Tibial artery (tissue), 4 donors: ENCODE results near the gene MPC1.

ENCODE experiments used
- DNase-seq, 2 donors: peaks; one replicate each; pipeline ENCODE4 v3.0.0-alpha.2; 2019
- H3K27ac ChIP-seq, 2 donors: fragments of 200-600 bp; sonication (generic) in 1 of 2; 1 replicate in 1 of 2; 2 replicates in 1 of 2; pipeline ENCODE4 v1.5.1; 2018 to 2019; ENCODE audit warnings: mild to moderate bottlenecking in 1 of 2
- H3K27me3 ChIP-seq, 2 donors: fragments of 200-600 bp; sonication (generic) in 1 of 2; one replicate each; pipeline versions ENCODE4 v1.5.1 to v1.6.0; 2016 to 2019
- H3K36me3 ChIP-seq, 3 donors: fragments of 200-600 bp; sonication (generic) in 2 of 3; one replicate each; pipeline ENCODE4 v1.5.1; 2016 to 2019; ENCODE audit warnings: mild to moderate bottlenecking in 2 of 3
- H3K4me1 ChIP-seq, 4 donors: fragments of 200-600 bp; sonication (generic) in 2 of 4; 1 replicate in 3 of 4; 2 replicates in 1 of 4; pipeline ENCODE4 v1.5.1; 2016 to 2019
- H3K4me3 ChIP-seq, 2 donors: fragments of 200-600 bp; sonication (generic) in 1 of 2; 1 replicate in 1 of 2; 2 replicates in 1 of 2; pipeline ENCODE4 v1.5.1; 2018 to 2019; ENCODE audit warnings: mild to moderate bottlenecking in 2 of 2
- H3K9me3 ChIP-seq, 3 donors: fragments of 200-600 bp; sonication (generic) in 1 of 3; one replicate each; pipeline ENCODE4 v1.5.1; 2016 to 2019
- intact Hi-C: fragments of 100-400 bp; cut with DNase I; formaldehyde crosslinking; loops from one replicate; pipeline ENCODE4 v1.15.0; 2023; ENCODE audit warnings: low total_unique reads
- TF ChIP-seq, protein P1 (sequence below), 2 experiments: fragments of 200-600 bp in 1 of 2; fragments of 450-650 bp in 1 of 2; IDR thresholded peaks; one replicate each; pipeline ENCODE4 v1.5.1; 2017 to 2019; ENCODE audit warnings: antibody characterized with exemption in 2 of 2, mild to moderate bottlenecking in 1 of 2, moderate library complexity in 1 of 2

MPC1 gene

DNA sequence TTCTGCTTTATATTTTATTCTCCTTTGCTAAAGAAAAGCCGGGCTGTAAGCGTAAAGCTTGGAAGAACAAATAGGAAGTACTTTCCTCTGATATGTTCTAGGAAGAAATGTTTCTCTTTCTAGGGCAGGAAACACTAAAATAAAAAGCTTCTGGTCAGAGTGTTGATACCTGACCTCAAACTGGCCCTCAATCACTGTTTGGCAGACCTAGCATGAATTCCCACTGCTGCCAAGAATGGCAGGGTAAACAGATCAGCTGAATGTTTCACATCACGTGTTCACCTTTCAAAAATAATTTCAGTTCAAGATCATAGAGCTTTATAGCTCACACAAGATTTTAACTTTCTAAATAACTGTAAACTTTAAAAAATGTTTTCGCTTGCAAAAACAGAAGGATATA lies 2.9 kb downstream of the MPC1 start:
- no peak for DNase-seq
- peaks cover 0 to 33% (median 20%) of the 10 kb centered on the region in 4 donors for H3K4me1 ChIP-seq
- intact Hi-C loops = loop anchor here (5.0 kb wide), 2 partner anchors 37 to 248 kb away; partner anchors contain the start of genes RPS6KA2 and SFT2D1

DNA sequence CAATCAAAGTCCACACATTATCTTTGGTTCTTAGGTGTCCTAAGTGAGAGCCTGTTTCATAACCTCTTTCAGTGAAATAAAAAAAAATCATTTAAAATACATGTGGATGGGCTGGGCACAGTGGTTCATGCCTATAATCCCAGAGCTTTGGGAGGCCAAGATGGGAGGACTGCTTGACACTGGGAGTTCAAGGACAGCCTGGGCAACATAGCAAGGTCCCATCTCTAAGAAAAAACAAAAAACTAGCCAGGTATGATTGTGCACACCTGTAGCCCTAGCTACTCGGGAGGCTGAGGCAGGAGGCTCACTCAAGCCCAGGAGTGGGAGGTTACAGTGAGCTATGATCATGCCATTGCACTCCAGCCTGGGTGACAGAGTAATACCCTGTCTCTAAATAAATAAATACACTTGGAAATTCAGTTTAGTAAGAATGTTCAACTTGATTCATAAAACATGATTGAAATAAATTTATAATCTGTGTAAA lies 3.6 kb downstream of the MPC1 start:
- TF ChIP-seq, protein P1, sequence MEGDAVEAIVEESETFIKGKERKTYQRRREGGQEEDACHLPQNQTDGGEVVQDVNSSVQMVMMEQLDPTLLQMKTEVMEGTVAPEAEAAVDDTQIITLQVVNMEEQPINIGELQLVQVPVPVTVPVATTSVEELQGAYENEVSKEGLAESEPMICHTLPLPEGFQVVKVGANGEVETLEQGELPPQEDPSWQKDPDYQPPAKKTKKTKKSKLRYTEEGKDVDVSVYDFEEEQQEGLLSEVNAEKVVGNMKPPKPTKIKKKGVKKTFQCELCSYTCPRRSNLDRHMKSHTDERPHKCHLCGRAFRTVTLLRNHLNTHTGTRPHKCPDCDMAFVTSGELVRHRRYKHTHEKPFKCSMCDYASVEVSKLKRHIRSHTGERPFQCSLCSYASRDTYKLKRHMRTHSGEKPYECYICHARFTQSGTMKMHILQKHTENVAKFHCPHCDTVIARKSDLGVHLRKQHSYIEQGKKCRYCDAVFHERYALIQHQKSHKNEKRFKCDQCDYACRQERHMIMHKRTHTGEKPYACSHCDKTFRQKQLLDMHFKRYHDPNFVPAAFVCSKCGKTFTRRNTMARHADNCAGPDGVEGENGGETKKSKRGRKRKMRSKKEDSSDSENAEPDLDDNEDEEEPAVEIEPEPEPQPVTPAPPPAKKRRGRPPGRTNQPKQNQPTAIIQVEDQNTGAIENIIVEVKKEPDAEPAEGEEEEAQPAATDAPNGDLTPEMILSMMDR (IDR thresholded peaks at IDR 0.05) = no peak
- DNase-seq = no peak

More for the DNA sequence above, 2.9 kb downstream of the MPC1 start:
- Histone ChIP-seq H3K9me3 (no peaks in the 10 kb centered on the region), H3K36me3 (no peaks in the 10 kb centered on the region), H3K4me3 (no peak overlapping the region), H3K27me3 (no peaks in the 10 kb centered on the region), H3K27ac (peak overlapping the region in 1 of 2 donors; percentile 12)
- TF ChIP-seq, protein P1 (IDR thresholded peaks at IDR 0.05) = no peak

DNA sequence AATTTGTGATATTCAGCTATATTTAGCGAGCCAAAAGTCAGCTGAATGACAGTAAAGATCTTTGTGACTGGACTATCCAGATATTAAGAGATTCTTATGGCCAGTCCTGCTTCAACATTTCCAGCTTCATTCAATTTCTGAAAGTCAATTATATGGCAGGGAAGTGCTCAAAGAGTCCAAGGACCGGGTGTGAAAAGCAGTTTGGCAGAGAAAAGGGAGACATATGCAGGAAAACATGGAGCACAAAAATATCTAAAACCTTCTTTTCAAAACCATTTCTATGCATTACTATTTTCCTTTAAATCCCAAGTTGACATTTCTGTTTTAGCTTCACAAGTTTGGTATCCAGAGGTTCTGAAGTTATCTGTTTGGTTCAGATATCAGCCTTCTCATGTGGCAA lies 5.0 kb downstream of the MPC1 start:
- intact Hi-C loops = no loop called here
- DNase-seq = no peak
- Histone ChIP-seq H3K9me3 (no peaks in the 10 kb centered on the region), H3K36me3 (no peaks in the 10 kb centered on the region), H3K27me3 (no peaks in the 10 kb centered on the region), H3K27ac (no peak overlapping the region), H3K4me3 (no peak overlapping the region), H3K4me1 (peaks cover 0 to 27% (median 14%) of the 10 kb centered on the region in 4 donors)
- TF ChIP-seq, protein P1 (IDR thresholded peaks at IDR 0.05) = no peak

More for the DNA sequence above, 3.6 kb downstream of the MPC1 start:
- Histone ChIP-seq H3K4me3 (no peak overlapping the region), H3K27ac (no peak overlapping the region), H3K36me3 (no peaks in the 10 kb centered on the region), H3K27me3 (no peaks in the 10 kb centered on the region), H3K9me3 (no peaks in the 10 kb centered on the region), H3K4me1 (peaks cover 0 to 31% (median 19%) of the 10 kb centered on the region in 4 donors)
- intact Hi-C loops = no loop called here

DNA sequence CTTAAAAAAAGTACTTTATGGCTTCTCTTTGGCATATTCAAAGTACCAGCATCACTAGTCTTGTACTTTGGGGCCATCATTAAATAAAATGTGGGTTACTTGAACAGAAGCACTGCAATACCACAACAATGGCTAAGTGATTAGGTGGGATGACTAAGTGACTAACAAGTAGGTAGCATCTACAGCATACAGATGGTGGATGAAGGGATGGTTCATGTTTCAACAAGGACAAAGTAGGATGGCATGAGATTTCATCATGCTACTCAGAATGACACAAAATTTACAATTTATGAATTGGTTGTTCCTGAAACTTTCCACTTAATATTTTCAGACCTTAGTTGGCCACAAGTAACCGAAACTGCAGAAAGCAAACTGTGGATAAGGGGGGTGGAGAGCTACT lies 7.7 kb downstream of the MPC1 start:
- Histone ChIP-seq H3K9me3 (no peaks in the 10 kb centered on the region), H3K36me3 (peaks cover 0 to under 1% (median 0%) of the 10 kb centered on the region in 3 donors), H3K27ac (no peak overlapping the region), H3K27me3 (no peaks in the 10 kb centered on the region), H3K4me1 (peaks cover 0 to 12% (median 7%) of the 10 kb centered on the region in 4 donors), H3K4me3 (no peak overlapping the region)
- TF ChIP-seq, protein P1 (IDR thresholded peaks at IDR 0.05) = no peak
- no peak for DNase-seq
- intact Hi-C loops = no loop called here

DNA sequence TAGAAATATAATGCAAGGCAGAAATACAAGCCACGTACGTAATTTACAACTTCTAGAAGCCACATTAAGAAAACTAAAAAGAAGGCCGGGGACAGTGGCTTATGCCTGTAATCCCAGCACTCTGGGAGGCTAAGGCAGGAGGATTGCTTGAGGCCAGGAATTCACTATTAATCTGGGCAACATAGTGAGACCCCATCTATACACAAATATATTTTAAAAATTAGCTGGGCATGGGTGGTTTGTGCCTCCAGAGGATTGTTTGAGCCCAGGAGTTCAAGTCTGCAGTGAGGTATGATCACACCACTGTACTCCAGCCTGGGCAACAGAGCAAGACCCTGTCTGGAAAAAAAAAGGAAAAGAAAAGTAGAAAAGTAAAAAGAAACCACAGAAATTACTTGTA lies 12.3 kb downstream of the MPC1 start:
- Histone ChIP-seq H3K9me3 (no peaks in the 10 kb centered on the region), H3K4me3 (no peak overlapping the region), H3K4me1 (peaks cover 0 to 6% (median 2%) of the 10 kb centered on the region in 4 donors), H3K27ac (no peak overlapping the region), H3K36me3 (peaks cover 0 to 12% (median 4%) of the 10 kb centered on the region in 3 donors), H3K27me3 (no peaks in the 10 kb centered on the region)
- no peak for DNase-seq
- TF ChIP-seq, protein P1 (IDR thresholded peaks at IDR 0.05) = no peak
- intact Hi-C loops = no loop called here
